Retinal pigment epithelial cell (primary cell): ENCODE results near the gene NEUROG3.
"Not testable (repeated sequence)": the region's sequence is repeated elsewhere in the genome, so short reads cannot be mapped to it uniquely, and the experiment has no call there.

Source experiments
- DNase-seq: peaks from one replicate; pipeline ENCODE4 v3.0.0-alpha.2; 2010; ENCODE audit warnings: low read depth
- H3K4me3 ChIP-seq: 2 replicates; pipeline ENCODE4 v1.5.1; 2011; ENCODE audit warnings: mild to moderate bottlenecking, low read length, control low read depth, moderate library complexity
- TF ChIP-seq, protein P1 (sequence below): conservative IDR thresholded peaks from 2 replicates; pipeline ENCODE4 v1.5.1; 2011; ENCODE audit warnings: low read depth, low read length, control low read depth, inconsistent platforms

NEUROG3 gene

DNA sequence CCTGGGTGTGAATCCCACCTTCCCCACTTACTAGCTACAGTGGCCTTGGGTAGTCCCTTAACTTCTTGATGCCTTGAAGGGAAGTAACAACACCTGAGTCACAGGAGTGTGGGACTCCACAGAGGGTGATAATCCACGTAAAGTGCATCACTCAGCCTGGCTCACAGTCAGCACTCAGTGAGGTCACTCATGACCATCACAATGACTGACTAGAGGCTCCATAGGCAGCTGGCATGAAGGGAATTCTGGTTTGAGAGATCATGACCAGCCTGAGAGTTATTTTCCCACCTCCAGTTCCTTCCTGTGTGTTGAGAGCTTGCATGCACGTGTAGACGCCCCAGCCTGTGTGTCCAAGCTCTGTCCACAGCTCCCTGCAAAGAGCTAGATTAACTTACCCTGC is 34.8 kb downstream of the NEUROG3 start:
- no peak for DNase-seq

DNA sequence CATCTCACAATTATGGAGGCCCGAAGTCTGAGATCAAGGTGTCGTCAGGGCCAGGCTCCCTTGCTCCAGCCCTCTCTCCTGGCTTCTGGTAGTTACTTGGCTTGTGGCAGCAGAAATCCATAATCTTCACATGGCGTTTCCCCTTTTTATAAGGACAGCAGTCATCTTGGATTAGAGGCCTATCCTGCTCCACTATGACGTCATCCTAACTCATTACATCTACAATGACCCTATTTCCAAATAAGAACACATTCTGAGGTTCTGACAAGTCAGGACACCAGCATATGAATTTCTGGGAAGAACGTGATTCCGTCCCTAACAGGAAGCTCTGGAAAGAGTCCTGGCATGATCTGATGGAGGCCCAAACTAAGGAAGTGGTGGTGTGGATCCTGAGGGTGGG is 35.8 kb downstream of the NEUROG3 start:
- H3K4me3 ChIP-seq = no peak overlapping the region
- TF ChIP-seq, protein P1, sequence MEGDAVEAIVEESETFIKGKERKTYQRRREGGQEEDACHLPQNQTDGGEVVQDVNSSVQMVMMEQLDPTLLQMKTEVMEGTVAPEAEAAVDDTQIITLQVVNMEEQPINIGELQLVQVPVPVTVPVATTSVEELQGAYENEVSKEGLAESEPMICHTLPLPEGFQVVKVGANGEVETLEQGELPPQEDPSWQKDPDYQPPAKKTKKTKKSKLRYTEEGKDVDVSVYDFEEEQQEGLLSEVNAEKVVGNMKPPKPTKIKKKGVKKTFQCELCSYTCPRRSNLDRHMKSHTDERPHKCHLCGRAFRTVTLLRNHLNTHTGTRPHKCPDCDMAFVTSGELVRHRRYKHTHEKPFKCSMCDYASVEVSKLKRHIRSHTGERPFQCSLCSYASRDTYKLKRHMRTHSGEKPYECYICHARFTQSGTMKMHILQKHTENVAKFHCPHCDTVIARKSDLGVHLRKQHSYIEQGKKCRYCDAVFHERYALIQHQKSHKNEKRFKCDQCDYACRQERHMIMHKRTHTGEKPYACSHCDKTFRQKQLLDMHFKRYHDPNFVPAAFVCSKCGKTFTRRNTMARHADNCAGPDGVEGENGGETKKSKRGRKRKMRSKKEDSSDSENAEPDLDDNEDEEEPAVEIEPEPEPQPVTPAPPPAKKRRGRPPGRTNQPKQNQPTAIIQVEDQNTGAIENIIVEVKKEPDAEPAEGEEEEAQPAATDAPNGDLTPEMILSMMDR = no peak
- DNase-seq = no peak

More for the DNA sequence above, 34.8 kb downstream of the NEUROG3 start:
- no peak overlapping the region for H3K4me3 ChIP-seq
- TF ChIP-seq, protein P1 = no peak

DNA sequence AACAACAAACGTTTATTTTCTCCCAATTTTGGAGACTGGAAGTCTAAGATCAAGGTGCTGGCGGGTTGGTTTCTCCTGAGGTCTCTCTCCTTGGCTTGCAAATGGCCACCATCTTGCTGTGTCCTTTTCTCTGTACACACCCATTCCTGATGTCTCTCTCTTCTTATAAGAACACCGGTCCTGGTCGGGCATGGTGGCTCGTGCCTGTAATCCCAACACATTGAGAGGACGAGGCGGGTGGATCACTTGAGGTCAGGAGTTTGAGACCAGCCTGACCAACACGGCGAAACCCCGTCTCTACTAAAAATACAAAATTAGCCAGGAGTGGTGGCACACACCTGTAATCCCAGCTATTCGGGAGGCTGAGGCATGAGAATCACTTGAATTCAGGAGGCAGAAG is 36.7 kb downstream of the NEUROG3 start:
- DNase-seq, H3K4me3 ChIP-seq: not testable (repeated sequence)

DNA sequence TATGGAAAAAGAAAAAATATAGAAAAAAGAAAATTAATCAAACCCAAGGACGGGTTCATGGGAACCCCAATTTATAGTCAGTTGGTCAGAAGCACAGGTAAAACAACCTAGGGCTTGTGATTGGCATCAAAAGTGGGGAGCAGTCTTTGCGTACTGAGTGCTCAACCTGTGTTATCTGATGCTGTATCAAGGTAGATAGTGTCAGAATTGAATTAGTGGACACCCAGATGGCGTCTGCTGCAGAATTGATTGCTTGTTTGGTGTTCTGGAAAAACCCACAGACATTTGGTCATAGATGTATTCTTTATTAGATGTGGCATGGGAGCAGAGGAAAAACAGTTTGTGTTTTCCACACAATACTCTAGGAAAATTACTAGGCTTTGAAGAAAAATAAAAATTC is 39.6 kb downstream of the NEUROG3 start:
- no peak overlapping the region for H3K4me3 ChIP-seq
- DNase-seq = no peak
- TF ChIP-seq, protein P1 = no peak

DNA sequence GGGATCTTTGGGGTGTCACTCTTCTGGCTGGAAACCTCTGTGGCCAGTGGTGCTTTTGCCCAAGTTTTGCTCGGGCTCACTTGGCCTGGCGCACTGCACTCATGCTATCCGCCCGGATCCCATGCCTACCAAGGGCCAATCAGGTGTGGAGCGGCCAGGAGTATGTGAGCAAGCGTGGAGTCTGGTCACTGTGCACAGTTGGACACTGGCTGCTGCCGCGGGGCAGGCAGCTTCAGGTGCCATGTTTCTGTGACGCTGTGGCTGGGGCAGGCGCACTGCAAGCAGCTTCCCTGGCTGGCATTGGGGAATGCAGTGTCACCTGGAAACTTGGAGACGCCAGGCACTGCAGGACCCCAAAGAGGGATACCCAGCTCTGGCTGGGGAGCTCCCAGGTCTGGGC is 45.3 kb downstream of the NEUROG3 start:
- TF ChIP-seq, protein P1 = no peak

More for the DNA sequence above, 45.3 kb downstream of the NEUROG3 start:
- no peak for DNase-seq
- H3K4me3 ChIP-seq = no peak overlapping the region
